Testis (tissue), 3 donors: ENCODE results near the gene FAM174C. TPM values are rescaled to one million over a fixed set of nuclear protein-coding genes. Genes with fewer than 3 reads are reported as not detected.

ENCODE experiments used
- DNase-seq: peaks from one replicate; pipeline ENCODE4 v3.0.0-alpha.2; 2019
- H3K27ac ChIP-seq, 2 donors: fragments of 200-600 bp; sonication (generic); one replicate each; pipeline ENCODE4 v1.5.1; 2019
- H3K27me3 ChIP-seq: fragments of 200-600 bp; sonication (generic); one replicate; pipeline ENCODE4 v1.5.1; 2019
- H3K36me3 ChIP-seq: fragments of 200-600 bp; sonication (generic); one replicate; pipeline ENCODE4 v1.5.1; 2017; ENCODE audit warnings: low read depth; ENCODE audit errors: missing control alignments
- H3K4me1 ChIP-seq: fragments of 200-600 bp; sonication (generic); one replicate; pipeline ENCODE4 v1.5.1; 2019
- H3K4me3 ChIP-seq, 2 donors: fragments of 200-600 bp; sonication (generic); one replicate each; pipeline ENCODE4 v1.5.1; 2017 to 2019
- H3K9me3 ChIP-seq: fragments of 200-600 bp; sonication (generic); one replicate; pipeline ENCODE4 v1.5.1; 2017
- POLR2A ChIP-seq: fragments of 450-650 bp; IDR thresholded peaks from one replicate; pipeline ENCODE4 v1.6.1; 2017; ENCODE audit warnings: antibody characterized with exemption, mild to moderate bottlenecking, moderate library complexity
- WGBS, 2 donors: methylation state at CpG; one replicate each; pipeline ENCODE4 v1.1.5; 2018; 5-methylcytosine and 5-hydroxymethylcytosine counted together
- intact Hi-C: fragments of 100-400 bp; cut with DNase I; formaldehyde crosslinking; loops from one replicate; pipeline ENCODE4 v1.15.1; 2023; ENCODE audit warnings: low total_unique reads
- polyA plus RNA-seq: library from polyadenylated mRNA; stranded (reverse); fragments of 350-450 nt; fragmentation: Illumina TruSeq; extraction: RNeasy Lipid Tissue Mini Kit (QIAGEN cat#74804); gene quantifications from one replicate; pipeline ENCODE4 v1.2.3, GENCODE V29; 2014; ENCODE audit warnings: low read depth, low replicate concordance; ENCODE audit not compliant: insufficient read depth
- total RNA-seq, 2 donors: library from RNA; depleted of rRNA; stranded (reverse); fragments of >200 nt; gene quantifications; one replicate each; pipeline ENCODE4 v1.2.3, GENCODE V29; 2016
- TF ChIP-seq, protein P1 (sequence below), 3 experiments: fragments of 450-650 bp in 2 of 3; fragments of 200-600 bp in 1 of 3; sonication (generic) in 1 of 3; IDR thresholded peaks; one replicate each; pipeline ENCODE4 v1.5.1; 2016 to 2019; ENCODE audit warnings: antibody characterized with exemption in 3 of 3, mild to moderate bottlenecking in 2 of 3, moderate library complexity in 1 of 3

The FAM174C gene
- total and polyA plus RNA-seq, 3 donors from 2014 or later, result 51.6 to 128 (median 111) TPM

DNA sequence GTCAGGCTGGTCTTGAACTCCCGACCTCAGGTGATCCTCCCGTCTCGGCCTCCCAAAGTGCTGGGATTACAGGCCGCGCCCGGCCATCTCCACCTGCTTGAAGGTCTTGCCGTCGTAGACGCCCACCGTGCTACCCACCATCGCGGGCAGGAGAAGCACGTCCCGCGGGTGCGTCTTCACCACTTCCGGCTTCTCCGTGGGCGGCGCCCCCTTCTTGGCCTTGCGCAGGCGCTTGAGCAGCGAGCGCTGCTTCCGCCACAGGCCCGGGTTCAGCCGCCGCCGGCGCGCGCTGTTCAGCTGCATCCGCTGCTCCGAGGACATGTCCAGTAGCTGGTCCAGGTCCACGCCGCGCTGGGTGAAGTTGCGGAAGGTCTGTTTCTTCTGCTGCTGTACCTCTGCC is 32.0 kb downstream of the FAM174C start:
- no peak overlapping the region for H3K27ac ChIP-seq
- TF ChIP-seq, protein P1, sequence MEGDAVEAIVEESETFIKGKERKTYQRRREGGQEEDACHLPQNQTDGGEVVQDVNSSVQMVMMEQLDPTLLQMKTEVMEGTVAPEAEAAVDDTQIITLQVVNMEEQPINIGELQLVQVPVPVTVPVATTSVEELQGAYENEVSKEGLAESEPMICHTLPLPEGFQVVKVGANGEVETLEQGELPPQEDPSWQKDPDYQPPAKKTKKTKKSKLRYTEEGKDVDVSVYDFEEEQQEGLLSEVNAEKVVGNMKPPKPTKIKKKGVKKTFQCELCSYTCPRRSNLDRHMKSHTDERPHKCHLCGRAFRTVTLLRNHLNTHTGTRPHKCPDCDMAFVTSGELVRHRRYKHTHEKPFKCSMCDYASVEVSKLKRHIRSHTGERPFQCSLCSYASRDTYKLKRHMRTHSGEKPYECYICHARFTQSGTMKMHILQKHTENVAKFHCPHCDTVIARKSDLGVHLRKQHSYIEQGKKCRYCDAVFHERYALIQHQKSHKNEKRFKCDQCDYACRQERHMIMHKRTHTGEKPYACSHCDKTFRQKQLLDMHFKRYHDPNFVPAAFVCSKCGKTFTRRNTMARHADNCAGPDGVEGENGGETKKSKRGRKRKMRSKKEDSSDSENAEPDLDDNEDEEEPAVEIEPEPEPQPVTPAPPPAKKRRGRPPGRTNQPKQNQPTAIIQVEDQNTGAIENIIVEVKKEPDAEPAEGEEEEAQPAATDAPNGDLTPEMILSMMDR (IDR thresholded peaks at IDR 0.05), result no peak
- TF ChIP-seq POLR2A, result no peak

DNA sequence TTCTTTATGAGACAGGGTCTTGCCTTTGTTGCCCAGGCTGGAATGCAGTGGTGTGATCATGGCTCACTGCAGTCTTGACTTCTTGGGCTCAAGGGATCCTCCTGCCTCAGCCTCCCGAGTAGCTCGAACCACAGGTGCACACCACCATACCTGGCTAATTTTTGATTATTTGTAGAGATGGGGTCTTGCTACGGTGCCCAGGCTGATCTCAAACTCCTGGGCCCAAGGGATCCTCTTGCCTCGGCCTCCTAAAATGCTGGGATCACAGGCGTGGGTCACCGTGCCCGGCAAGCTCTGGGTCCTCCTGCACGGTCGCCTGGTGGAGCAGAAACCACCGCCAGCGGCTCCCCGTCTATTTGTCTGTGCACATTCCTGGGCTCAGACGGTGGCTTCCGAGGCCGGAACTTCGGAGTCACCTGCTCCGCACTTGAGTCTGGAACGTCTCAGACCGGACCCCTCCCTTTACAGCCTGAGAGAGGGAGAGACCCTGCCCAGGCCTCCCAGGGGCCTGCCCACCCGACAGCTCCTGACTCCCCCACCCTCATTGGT is 32.5 kb downstream of the FAM174C start:
- intact Hi-C loops, result no loop called here
- Histone ChIP-seq H3K4me3 (peak overlapping the region in 1 of 2 donors; percentile 26), H3K27ac (no peak overlapping the region), H3K9me3 (no peaks in the 10 kb centered on the region), H3K27me3 (no peaks in the 10 kb centered on the region), H3K4me1 (no peaks in the 10 kb centered on the region), H3K36me3 (no peaks in the 10 kb centered on the region)
- no peak for DNase-seq
- no peak for TF ChIP-seq POLR2A
- TF ChIP-seq, protein P1 (IDR thresholded peaks at IDR 0.05), result no peak
- 66 to 80% methylated on average over 14 to 20 of the region's 20 CpGs for WGBS, 2 donors

More for the DNA sequence above, 32.0 kb downstream of the FAM174C start:
- Histone ChIP-seq H3K4me3 (peak overlapping the region in 1 of 2 donors; percentile 26), H3K4me1 (no peaks in the 10 kb centered on the region), H3K36me3 (no peaks in the 10 kb centered on the region), H3K27me3 (no peaks in the 10 kb centered on the region), H3K9me3 (no peaks in the 10 kb centered on the region)
- intact Hi-C loops, result no loop called here
- DNase-seq, result peak; percentile 48
- 87 to 93% methylated on average over 9 to 37 of the region's 38 CpGs for WGBS, 2 donors

DNA sequence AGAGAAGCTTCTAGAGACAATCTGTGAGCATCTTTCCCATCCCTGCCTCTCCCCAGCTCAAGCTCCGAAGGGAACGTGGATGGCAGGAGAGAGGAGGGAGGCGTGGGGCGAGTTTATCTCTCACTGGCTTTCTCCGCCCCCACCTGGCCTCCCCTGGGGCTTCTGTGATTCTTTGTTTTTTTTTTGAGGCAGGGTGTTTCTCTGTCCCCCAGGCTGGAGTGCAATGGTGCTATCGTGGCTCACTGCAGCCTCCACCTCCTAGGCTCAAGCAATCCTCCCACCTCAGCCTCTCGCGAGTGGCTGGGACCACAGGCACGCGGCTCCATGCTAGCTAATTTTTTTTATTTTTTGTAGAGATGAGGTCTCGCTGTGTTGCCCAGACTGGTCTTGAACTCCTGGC is 33.4 kb downstream of the FAM174C start:
- intact Hi-C loops, result no loop called here
- no peak for TF ChIP-seq POLR2A
- TF ChIP-seq, protein P1 (IDR thresholded peaks at IDR 0.05), result no peak
- 36 to 48% methylated on average over 11 of the region's 11 CpGs for WGBS, 2 donors
- no peak for DNase-seq
- no peaks in the 10 kb centered on the region for H3K36me3 ChIP-seq
- no peaks in the 10 kb centered on the region for H3K9me3 ChIP-seq
- H3K27me3 ChIP-seq, result no peaks in the 10 kb centered on the region
- H3K4me1 ChIP-seq, result no peaks in the 10 kb centered on the region
- H3K27ac ChIP-seq, result no peak overlapping the region
- H3K4me3 ChIP-seq, result no peak overlapping the region

DNA sequence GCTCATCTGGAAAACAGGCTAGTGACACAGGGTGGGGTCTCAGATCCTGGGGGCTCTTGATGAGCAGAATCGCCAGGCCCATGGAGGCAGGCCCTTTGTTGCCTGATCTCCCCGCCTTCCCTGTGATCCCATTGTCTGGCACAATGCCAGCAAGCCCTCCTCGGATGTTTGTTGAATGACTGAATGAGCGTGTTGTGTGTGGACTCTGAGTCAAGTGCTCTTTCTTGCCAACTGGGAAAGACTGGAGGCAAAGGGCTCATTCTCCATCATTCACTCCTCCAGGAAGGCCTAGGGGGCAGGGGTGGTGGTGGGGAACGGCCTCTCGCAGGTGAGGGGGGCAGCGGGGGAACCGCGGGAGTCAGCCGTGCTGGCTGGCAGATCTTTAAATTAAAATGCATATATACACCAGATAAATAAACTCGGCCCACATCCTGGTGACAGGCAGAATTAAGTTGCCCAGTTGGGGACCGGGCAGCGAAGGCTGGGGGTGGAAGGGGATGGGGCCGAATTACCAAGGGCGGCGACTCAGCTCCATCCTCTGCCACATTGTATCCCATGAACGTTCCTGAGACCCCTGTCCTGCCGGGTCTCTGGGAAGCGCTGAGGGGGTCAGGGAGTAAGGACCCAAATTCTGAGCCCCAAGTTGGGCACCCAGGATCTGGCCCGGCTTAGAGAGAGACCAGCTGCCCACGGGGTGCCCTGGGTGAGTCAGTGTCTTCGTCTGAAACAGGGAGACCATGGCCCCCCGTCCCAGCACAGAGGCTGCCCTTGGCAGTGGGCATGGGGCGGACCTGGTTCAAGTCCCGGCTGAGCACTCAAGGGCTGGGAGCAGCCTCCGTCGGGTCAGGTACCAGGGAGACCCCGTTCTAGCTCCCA is 34.9 kb downstream of the FAM174C start:
- no peaks in the 10 kb centered on the region for H3K4me1 ChIP-seq
- intact Hi-C loops, result no loop called here
- 69 to 74% methylated on average over 19 to 28 of the region's 28 CpGs for WGBS, 2 donors
- H3K9me3 ChIP-seq, result no peaks in the 10 kb centered on the region
- DNase-seq, result no peak
- no peaks in the 10 kb centered on the region for H3K36me3 ChIP-seq
- H3K27me3 ChIP-seq, result no peaks in the 10 kb centered on the region
- H3K4me3 ChIP-seq, result no peak overlapping the region
- H3K27ac ChIP-seq, result no peak overlapping the region
- no peak for TF ChIP-seq POLR2A
- TF ChIP-seq, protein P1 (IDR thresholded peaks at IDR 0.05), result no peak
